ENCODE results near the gene C15orf62.
A peak's percentile ranks its signal among the peaks of the same experiment; 100 is the strongest.

C15orf62 gene

DNA sequence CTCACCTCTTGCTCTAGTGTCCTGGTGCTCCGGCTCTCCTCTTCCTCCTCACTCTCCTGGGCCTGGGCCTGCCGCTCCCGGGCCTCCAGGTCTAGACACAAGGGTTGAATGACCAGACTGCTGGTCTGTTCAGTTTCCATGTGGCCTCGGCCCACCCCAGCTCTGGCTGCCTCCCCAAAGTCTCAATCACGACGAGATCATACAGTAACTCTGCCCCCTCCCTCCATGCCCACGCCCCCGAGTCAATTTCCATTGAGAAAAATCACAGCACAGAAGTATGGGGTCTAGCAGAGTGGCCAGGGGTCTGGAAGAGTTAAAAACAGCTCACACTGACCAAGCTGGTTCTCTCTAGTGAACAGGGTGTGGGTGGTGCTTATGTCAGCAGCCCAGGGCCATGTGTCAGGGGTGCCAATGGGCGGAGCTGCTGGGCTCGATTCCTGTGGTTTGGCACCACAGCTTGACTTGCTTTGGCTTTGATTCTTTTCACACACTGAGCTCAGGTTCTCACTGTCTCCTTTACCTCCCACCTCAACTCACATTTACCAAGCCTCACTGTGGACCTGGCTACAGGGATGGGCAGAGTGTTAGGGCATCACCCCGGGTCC is 6.9 kb downstream of the C15orf62 start:
- DNase-seq: no peak

DNA sequence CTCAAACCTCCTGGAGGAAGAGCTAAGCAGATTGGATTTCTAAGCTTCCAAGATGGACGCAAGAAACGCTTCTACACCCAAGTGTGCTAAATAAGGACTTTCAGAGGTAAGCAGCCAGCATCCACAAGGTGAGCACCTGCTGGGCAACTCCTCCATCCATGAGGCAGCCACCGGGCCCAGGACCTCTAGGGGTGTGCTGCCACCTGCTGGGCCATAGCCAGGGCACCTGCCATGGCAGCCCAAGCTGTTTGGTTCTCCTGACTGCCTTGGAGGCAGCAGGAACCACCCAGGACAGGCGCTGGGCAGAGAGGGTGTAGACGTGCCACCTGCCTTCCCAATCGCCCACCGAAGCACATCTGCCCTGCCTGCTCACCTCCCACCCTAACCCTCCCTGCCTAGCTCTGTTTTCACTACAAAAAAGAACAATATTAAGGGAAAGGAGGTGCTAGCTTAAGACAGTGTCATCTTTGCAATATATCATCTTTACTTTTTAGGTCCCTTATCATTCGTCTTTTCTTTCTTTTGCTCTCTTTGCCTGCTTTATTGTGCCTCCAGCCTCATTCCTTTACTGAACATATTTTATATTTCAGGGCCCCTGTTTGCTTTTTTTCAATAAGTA is 12.9 kb downstream of the C15orf62 start:
- DNase-seq: peak in 15 of 56 donors; percentile 5 to 50 (median 12)

DNA sequence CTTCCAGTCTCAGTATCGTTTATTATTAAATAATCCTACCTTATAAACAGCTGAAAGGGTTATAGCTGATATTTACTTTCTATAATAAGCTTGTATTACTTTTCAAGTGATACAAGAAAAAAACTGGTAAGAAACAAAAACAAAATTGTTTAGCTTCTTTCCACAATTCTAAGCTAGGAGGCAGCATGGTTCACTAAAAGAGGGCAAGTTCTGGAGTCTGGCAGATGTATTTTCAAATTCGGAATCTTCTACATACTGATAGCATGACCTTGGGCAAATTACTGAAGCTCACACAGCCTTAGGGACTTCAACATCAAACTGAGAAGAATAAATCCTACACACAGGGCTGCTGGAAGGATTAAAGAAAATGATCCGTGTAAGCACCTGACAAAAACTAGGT is 15.4 kb downstream of the C15orf62 start:
- DNase-seq: no peak

DNA sequence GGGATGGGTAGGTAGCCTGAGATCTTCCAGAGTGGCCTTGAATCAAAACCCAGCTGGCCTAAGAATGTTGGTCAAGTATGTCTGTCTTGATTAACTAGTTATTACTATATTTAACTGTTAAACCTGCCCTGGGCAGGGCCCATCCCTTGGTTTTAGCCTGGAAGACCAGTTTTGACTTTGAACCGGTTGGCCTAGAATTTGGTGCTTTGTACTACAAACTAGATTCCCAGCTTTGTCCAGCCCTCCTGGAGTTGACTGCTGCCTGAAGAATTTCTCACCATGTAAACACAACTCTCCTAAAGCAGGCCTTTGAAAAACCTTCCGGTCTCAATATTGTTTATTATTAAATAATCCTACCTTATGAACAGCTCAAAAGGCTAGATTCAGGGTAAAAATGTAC is 16.0 kb downstream of the C15orf62 start:
- no peak for DNase-seq

DNA sequence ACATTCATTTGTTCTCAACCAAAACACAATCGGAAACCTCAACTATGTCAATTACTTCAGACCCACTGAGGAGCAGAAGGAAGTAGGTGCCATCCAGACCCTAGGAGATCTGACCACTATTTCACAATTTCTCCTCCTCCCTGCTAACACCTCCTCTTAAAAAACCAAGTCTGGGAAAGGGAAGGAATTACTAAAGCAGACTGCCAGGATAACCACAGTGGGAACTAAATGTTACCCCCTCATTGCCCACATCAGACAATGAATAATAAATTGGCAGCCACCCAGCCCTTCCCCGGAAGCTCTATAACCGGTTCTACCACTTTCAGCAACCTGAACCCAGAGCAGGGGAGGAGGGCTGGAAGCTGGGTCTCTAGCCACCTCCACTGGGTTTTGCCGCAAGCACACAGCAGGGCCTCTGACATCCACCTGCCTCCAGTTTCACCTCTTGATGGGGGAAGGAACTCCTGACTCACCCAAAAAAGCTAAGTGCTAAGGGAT is 17.6 kb downstream of the C15orf62 start:
- no peak for DNase-seq

DNA sequence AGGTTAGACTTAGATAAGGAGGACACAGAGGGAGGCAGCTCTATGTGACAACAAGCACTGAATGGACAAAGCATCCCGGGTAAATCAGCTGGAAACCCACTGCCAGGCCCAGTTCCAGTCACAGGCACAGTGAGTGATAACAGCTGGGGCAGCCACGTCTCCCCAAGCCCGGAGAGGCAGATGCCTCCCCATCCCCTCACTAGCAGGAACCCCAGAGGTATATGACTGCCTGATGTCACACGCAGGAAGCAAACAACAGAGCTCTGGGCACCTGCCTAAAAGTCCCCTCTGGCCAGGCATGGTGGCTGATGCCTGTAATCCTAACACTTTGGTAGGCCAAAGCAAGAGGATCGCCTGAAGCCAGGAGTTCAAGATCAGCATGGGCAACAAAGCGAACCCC is 18.2 kb downstream of the C15orf62 start:
- DNase-seq: no peak

DNA sequence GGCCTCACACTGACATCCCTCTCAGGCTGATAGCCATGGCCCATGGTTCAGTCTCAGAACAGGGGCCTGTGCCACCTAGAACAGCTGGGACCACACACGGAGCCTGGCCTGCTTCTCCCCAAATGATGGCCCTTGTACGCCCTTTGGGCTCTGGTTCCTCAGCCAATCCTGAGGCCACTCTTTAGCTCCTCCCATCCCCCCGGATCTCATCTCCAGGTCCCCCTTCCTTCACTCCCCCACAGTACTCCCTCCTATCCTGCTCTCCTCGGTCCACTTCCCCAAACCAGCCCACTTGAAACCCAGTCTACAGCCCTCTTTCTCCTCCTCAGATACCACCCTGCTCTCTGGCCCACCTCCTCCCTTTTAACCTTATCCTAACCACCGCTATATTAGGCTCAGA is 19.3 kb downstream of the C15orf62 start:
- DNase-seq: no peak

DNA sequence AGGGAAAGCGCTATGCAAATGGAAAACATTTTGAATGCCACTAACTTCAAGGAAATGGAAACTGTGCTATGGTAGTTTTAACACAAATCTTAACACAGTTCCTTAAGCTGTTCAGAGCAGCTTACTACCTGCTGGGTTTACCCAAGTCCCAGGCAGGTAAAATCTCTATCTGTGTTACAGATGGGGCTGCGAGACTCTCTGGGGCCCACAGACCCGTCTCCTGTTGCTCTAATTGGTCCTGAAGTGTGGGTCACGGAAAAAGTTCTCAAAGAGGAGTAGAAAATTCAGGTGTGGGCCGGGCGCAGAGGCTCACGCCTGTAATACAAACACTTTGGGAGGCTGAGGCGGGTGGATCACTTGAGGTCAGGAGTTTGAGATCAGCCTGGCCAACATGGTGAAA is 20.2 kb downstream of the C15orf62 start:
- no peak for DNase-seq

DNA sequence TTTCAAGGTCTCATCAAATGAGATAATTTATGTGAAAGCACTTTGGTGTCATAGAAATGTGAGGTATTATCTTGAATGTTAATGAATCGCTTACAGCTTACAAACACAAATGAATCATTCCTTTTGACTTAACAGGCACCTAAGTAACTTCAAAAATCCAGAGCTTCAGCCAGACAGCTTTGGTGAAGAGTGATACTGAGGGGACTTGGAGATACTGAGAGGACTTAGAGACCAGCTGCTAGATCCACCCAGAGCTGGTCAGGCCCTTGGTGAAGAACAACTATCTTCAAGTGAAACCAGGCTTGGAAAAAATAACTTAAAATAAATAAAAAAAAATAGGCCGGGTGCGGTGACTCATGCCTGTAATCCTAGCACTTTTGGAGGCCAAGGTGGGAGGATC is 20.9 kb downstream of the C15orf62 start:
- DNase-seq: no peak

DNA sequence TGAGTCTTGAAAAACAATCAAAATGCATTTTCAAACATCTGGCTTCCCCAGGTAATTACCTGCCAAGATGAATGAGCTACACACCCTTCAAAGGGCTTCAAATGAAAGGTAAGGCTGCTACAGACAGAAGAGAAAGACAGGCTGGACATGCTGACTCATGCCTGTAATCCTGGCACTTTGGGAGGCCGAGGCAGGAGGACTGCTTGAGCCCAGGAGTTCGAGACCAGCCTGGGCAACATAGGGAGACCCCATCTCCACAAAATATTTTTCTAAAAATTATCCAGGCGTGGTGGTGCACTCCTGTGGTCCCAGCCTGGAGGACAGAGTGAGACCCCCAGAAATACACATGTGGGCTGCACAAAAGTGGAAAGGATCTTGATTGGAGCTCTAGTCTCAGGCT is 22.6 kb downstream of the C15orf62 start:
- no peak for DNase-seq

DNA sequence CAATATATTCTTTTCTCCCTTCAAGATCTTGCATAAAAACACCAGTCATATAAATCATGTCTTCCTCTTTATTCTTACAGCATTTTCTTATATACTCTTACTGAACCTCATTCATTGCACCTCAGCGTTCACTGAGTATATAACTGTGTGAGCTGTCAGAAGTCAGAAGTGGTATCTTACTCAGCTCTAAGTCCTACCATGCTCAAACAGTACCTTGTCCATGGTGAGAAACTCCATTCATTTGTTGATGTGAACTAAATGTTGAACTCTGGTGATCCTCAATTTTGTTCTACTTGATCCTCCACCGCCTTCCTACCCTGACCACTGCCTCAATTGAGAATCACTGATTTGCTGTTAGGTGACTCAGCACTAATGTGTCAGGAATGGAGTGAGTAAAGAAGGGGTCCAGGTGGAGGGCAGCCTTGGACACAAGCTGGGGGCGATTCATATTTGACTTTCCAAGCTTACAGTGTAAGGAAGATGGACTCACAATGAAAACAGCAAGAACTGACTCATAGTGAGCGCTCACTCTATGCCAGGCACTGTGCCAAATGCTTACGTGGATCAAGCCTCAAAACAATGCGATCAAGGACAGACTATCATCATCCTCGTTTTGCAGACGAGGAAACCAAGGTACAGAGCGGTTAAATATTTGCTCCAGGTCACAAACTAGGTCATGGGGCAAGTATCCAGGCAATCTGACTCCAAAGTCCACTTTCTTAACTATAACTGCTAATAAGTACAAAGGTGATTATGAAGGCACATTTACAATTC is 23.6 kb downstream of the C15orf62 start:
- DNase-seq: peak in 1 of 56 donors; percentile 47

DNA sequence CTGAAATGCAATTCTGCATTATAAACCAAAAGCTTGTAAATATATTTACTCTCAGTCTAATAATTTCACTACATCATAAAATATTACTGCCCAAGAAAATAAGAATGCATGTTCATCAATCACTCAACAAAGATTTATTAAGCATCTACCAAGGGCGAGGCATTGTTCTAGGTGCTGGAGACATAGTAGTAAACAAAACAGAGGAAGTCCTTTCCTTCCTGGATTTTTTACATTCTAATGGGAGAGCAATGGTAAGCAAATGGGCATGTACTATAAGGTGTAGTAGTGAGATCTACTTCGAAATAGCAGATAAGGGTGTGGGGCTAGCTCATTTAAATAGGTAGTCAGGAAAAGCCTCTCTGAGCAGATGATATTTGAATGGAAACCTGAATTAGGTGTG is 26.3 kb downstream of the C15orf62 start:
- DNase-seq: no peak

DNA sequence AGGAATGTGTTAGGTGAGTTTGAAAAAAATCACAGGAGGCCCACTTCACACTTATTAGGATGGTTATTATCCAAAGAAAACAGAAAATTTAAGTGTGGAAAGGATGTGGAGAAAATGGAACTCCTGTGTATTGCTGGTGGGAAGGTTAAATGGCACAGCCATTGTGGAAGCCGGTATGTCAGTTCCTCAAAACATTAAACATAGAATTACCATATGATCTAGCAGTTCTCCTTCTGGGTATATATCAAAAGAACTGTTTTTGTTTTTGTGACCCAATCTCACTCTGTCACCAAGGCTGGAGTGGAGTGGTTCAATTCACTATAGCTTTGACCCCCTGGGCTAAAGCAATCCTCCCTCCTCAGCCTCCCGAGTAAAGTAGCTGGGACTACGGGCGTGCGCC is 26.7 kb downstream of the C15orf62 start:
- no peak for DNase-seq

DNA sequence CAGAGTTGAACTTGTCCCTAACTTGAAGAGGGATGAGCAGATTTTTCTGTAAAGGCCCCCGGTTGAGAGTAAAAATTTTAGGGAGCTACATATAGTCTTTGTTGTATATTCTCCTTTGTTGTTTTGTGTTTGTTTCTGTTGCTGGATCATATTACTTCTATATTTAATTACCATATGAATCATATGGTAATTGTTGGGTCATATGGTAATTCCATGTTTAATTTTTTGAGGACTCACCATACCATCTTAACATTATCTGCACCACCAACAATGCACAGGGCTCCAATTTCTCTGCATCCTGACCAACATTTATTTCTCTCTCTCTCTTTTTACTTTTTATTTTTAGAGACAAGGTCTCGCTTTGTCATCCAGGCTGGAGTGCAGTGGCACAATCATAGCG is 29.7 kb downstream of the C15orf62 start:
- DNase-seq: no peak

DNA sequence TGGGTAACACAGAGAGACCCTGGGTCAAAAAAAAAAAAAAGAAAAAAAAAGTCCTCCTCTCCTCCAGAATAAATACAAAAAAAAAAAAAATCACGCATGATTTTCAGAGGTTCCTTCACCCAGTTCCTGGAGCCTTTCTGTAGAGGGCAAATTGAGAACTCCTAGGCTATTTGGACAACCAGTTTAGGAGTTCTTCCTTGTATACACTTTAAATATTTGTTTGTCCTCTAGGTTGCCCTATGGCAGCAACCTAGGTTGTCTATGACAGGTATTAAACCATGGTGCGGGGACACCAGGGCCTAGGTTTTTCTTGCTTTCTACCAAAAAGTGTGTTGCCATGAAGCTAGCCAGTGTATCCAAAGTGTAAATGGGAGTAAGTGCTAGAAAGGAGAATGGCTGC is 33.3 kb downstream of the C15orf62 start:
- DNase-seq: no peak

DNA sequence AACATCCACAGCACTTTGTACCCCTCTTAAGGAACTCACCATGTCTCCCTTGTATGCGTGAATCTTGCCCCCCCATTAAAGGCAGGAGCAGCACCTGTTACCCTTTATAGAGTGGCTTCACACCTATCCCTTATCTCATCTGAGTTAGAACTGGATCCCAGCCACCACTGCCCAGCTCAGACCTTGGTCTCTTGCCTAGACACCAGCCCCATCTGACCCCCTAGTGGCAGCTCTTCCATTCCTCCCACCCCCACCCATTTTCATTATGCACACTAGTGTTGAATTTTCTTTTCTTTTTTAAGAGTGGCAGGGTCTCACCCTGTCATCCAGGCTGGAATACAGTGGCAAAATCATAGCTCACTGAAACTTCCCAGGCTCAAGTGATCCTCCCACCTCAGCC is 33.9 kb downstream of the C15orf62 start:
- no peak for DNase-seq

DNA sequence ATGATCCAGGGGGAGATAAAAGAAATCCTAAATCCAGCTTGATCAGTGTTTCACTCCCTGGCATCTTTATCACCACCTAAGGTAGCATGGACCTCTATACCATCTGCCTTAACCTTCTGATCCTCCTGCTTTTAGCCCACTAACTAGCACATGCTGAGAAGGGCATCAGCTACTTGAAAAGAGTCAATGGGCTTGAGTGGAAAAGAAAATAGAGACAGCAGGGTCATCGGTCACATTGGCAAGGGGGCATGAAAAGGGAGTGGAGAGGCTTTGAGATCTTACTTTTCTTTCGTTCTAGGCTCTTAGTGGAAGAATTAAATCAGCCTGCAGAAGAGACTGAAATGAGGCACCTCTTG is 36.9 kb downstream of the C15orf62 start:
- no peak for DNase-seq

DNA sequence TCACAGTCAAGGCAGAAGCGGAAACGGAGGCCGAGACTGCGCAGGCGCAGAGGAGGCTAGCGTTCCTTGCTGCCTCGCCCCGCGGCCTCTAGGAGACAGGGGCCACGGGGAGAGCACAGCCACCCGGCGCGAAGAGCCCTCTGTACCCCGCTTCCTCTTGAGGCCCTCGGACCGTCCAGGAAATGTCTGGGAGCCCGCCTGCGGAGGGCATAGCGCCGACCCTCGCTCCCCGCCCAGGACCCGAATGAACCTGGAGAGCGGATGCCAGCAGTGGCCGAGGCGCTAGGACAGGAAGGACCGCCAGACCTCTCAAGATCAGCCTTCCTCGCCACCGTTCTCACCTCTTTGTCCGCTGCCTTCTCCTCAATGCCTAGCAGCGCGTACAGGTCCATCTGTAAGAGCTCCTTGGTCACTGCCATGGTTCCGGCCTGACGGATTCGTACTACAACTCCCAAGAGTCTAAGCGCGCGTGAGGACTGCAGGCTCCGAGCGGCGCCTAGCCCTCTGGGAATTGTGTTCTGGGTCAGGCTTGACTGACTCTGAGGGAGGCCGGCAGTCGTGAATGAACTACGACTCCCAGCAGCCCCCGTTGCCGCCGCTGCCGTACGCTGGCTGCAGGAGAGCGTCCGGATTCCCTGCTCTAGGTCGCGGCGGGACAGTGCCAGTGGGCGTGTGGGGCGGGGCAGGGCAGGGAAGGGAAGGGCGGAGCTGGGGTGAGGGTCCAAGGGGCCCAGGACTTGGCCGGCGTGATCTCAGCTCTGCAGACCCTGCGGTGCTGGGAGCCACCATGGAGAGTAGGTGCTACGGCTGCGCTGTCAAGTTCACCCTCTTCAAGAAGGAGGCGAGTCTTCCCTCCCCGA is 37.5 kb downstream of the C15orf62 start, which contains the start of the genes DNAJC17 and ZFYVE19:
Gene DNAJC17 (minus strand): TSS at position 446 of the 860 bp plus-strand sequence. CDS start 27 bp downstream, at position 419.
Gene ZFYVE19 (plus strand): TSS at position 62 of the 860 bp plus-strand sequence. CDS start 501 bp downstream, at position 563.
- DNase-seq: peak; percentile 80 to 99 (median 96)

DNA sequence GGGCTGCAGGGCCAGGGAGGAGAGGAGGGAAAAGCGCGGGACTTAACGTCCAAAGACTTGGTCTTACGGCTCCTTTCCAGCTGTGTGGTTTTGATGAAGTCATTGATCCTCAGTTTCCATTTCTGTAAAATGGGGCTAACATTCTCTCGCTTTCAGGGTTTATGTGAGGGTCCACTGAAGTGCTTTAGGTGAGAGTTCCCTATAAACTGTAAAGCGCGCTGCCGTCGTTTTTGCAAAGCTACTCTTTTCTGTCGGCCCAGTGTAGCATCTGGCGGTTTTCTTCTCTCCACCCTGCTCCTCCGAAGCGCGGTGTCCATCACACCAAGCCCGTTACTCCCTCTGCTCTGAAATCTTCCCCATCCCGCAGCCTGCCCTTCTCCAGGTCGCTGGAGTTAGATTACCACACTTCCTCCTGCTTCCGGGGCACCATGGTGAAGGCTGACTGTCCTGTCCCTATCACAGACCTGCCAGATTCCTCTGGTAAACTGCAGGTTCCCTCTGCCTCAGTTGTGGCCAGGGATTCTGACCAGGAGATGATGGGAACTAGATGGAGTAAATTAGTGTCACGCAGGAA is 38.2 kb downstream of the C15orf62 start:
- DNase-seq: peak in 1 of 56 donors; percentile 26

DNA sequence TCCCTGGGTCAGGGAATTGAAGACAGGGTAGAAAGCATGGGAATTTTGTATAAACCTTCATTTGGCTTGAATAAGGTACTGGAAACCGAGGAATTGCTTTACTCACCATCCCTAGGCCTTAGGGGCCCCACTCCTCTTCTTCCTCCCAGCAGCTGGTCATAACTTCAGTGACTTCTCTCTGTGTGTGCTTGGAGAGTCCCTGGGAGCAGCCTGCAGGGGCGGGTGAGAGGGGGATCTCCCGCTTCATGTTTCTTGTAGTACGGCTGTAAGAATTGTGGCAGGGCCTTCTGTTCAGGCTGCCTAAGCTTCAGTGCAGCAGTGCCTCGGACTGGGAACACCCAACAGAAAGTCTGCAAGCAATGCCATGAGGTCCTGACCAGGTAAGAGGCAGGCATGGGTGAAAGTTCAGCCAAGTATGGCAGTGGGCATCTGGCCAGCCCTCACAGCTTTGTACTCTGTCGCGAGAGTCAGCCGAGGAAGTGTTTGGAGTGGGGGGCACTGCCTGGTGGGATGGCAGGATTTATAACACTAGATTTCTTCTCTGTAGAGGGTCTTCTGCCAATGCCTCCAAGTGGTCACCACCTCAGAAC is 39.2 kb downstream of the C15orf62 start:
- DNase-seq: no peak

All from nucleus accumbens (tissue), 56 donors.